ENCODE data around the gene LYST. TPM values are rescaled to one million over a fixed set of nuclear protein-coding genes. Genes with fewer than 3 reads are reported as not detected.

LYST gene
- total RNA-seq, 2 experiments from 2014 or later: 4.0 to 8.2 TPM

DNA sequence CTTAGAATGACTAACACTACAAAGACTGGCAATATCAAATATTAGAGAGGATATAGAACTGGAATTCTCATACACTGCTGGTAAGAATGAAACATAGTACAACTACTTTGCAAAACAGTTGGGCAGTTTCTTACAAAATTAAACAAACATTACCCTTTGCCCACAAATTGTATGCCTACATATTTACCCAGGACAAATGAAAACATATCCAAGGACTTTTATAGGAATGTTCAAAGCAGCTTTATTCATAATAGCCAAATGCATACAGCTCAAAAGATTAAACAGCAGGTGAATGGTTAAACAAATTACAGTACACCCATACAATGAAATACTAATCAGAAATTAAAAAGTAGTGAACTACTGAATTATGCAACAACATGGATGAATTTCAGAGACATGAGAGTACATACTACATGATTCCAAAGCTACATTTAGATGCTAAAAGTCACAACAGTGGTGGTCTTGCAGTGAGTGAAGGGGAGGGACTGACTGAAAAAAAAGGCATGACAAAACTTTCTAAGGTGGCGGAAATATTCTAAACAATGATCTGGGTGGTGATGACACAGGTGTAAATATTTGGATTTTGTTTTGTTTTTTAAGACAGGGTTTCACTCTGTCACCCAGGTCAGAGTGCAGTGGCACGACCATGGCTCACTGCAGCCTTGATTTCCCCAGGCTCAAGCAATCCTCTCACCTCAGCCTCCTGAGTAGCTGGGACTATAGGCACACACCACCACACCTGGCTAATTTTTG lies 40.4 kb downstream of the LYST start:
- Histone ChIP-seq H3K4me1 (ENCODE audit: insufficient read depth, low read length, poor library complexity, severe bottlenecking) (no peaks in the 10 kb centered on the region), H4K20me1 (ENCODE audit: insufficient read depth, low read length) (no peaks in the 10 kb centered on the region), H3K79me2 (ENCODE audit: insufficient read depth, low read depth, low read length) (no peaks in the 10 kb centered on the region), H3K4me2 (ENCODE audit: low read length) (no peak overlapping the region), H3K9me2 (ENCODE audit: insufficient read depth, low read length) (no peaks in the 10 kb centered on the region), H3K36me3 (ENCODE audit: insufficient read depth, low read length) (no peaks in the 10 kb centered on the region), H3K9me3 (ENCODE audit: low read length) (no peaks in the 10 kb centered on the region), H3K27ac (ENCODE audit: low read depth, low read length, poor library complexity, severe bottlenecking) (no peak overlapping the region), H2AFZ (ENCODE audit: low read length) (no peak overlapping the region), H3K4me3 (ENCODE audit: low read depth, low read length, poor library complexity, severe bottlenecking) (no peak overlapping the region)
- no TSS peak for BruUV-seq (replicated peaks)
- intact Hi-C loops (cut with micrococcal nuclease; ENCODE audit: unreplicated experiment): no loop called here
- no peak for DNase-seq (ENCODE audit: low spot score)
- POLR2A ChIA-PET: interaction anchor here (0.9 to 1.0 kb wide), 3 partner anchors 14 to 365 kb away, joined by 3 to 4 read pairs (median 4); no protein-coding TSS in a partner anchor
- CTCF ChIA-PET (ENCODE audit: unreplicated experiment): interaction anchor here (1.4 kb wide), 1 partner anchor 16 kb away, joined by 4 read pairs; no protein-coding TSS in a partner anchor
- TF ChIP-seq, protein P1, sequence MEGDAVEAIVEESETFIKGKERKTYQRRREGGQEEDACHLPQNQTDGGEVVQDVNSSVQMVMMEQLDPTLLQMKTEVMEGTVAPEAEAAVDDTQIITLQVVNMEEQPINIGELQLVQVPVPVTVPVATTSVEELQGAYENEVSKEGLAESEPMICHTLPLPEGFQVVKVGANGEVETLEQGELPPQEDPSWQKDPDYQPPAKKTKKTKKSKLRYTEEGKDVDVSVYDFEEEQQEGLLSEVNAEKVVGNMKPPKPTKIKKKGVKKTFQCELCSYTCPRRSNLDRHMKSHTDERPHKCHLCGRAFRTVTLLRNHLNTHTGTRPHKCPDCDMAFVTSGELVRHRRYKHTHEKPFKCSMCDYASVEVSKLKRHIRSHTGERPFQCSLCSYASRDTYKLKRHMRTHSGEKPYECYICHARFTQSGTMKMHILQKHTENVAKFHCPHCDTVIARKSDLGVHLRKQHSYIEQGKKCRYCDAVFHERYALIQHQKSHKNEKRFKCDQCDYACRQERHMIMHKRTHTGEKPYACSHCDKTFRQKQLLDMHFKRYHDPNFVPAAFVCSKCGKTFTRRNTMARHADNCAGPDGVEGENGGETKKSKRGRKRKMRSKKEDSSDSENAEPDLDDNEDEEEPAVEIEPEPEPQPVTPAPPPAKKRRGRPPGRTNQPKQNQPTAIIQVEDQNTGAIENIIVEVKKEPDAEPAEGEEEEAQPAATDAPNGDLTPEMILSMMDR (conservative IDR thresholded peaks at IDR 0.05; ENCODE audit: low read length): no peak
- no peak for TF ChIP-seq EZH2phosphoT487 (IDR thresholded peaks at IDR 0.05; ENCODE audit: borderline replicate concordance, low read depth, low read length)

DNA sequence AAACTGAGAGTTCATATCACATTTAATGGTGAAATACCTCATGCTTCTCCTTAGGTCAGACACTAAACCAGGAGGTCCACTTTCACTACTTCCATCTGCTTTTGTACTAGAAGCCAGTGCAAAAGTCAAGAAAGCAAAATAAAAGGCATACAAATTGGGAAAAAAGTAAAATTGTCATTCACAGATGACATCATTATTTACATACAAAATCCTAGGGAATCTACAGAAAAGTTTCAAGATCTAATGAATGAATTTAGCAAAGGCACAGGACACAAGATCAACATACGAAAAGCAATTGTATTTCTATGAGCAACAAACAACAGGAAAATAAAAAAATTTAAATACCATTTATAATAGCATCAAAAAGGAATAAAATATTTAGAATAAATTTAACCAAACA lies 41.5 kb downstream of the LYST start:
- CTCF ChIA-PET (ENCODE audit: unreplicated experiment): no interaction called here

More for the DNA sequence above, 41.5 kb downstream of the LYST start:
- no peak for TF ChIP-seq EZH2phosphoT487 (IDR thresholded peaks at IDR 0.05; ENCODE audit: borderline replicate concordance, low read depth, low read length)
- TF ChIP-seq, protein P1 (conservative IDR thresholded peaks at IDR 0.05; ENCODE audit: low read length): no peak
- H4K20me1 ChIP-seq (ENCODE audit: insufficient read depth, low read length): no peaks in the 10 kb centered on the region
- H3K9me2 ChIP-seq (ENCODE audit: insufficient read depth, low read length): no peaks in the 10 kb centered on the region
- H3K4me2 ChIP-seq (ENCODE audit: low read length): no peak overlapping the region
- no peaks in the 10 kb centered on the region for H3K79me2 ChIP-seq (ENCODE audit: insufficient read depth, low read depth, low read length)
- BruUV-seq (replicated peaks): no TSS peak
- H3K4me1 ChIP-seq (ENCODE audit: insufficient read depth, low read length, poor library complexity, severe bottlenecking): no peaks in the 10 kb centered on the region
- intact Hi-C loops (cut with micrococcal nuclease; ENCODE audit: unreplicated experiment): no loop called here
- DNase-seq (ENCODE audit: low spot score): no peak
- H3K4me3 ChIP-seq (ENCODE audit: low read depth, low read length, poor library complexity, severe bottlenecking): no peak overlapping the region
- POLR2A ChIA-PET: no interaction called here
- no peaks in the 10 kb centered on the region for H3K36me3 ChIP-seq (ENCODE audit: insufficient read depth, low read length)
- H3K9me3 ChIP-seq (ENCODE audit: low read length): no peaks in the 10 kb centered on the region
- no peak overlapping the region for H2AFZ ChIP-seq (ENCODE audit: low read length)
- H3K27ac ChIP-seq (ENCODE audit: low read depth, low read length, poor library complexity, severe bottlenecking): no peak overlapping the region

Data from OCI-LY7 (cell line).